T47D (cell line): ENCODE results near the gene OSBPL5.
A peak's percentile ranks its signal among the peaks of the same experiment; 100 is the strongest.

Experiments
- DNase-seq, 2 experiments: peaks; one replicate each; pipeline versions ENCODE4 v3.0.0 to v3.0.0-alpha.2; 2011 to 2012; ENCODE audit warnings: low read depth in 1 of 2, low spot score in 1 of 2
- JUND ChIP-seq: IDR thresholded peaks from 2 replicates; pipeline ENCODE4 v1.6.1; 2012; ENCODE audit warnings: low read depth
- in situ Hi-C: cut with HindIII; loops from 2 replicates; pipeline ENCODE4 v1.10.0; 2016; ENCODE audit warnings: low sequenced_read_pairs, low pct_unique_long_range_greater_than_20kb

Gene OSBPL5

GRCh38 chr11:3127706-3128355 lies 37.3 kb downstream of the OSBPL5 start:
- TF ChIP-seq JUND = no peak
- DNase-seq = no peak
- in situ Hi-C loops = no loop called here

- in situ Hi-C loops = no loop called here
- TF ChIP-seq JUND = no peak
These were observed 38.0 kb downstream of the OSBPL5 start for GRCh38 chr11:3126901-3127691.

GRCh38 chr11:3126207-3126865 lies 38.8 kb downstream of the OSBPL5 start:
- DNase-seq = peak in 1 of 2 experiments; percentile 87
- in situ Hi-C loops = no loop called here
- TF ChIP-seq JUND = no peak

More at GRCh38 chr11:3126901-3127691, 38.0 kb downstream of the OSBPL5 start:
- peak in 1 of 2 experiments; percentile 48 for DNase-seq

GRCh38 chr11:3124821-3125220 lies 40.3 kb downstream of the OSBPL5 start:
- no peak for TF ChIP-seq JUND
- no peak for DNase-seq
- in situ Hi-C loops = no loop called here

GRCh38 chr11:3123761-3124733 lies 41.1 kb downstream of the OSBPL5 start:
- no peak for TF ChIP-seq JUND
- DNase-seq = peak in 1 of 2 experiments; percentile 55

GRCh38 chr11:3123305-3123704 lies 41.8 kb downstream of the OSBPL5 start:
- in situ Hi-C loops = no loop called here
- TF ChIP-seq JUND = no peak
- no peak for DNase-seq

More at GRCh38 chr11:3123761-3124733, 41.1 kb downstream of the OSBPL5 start:
- in situ Hi-C loops = no loop called here

GRCh38 chr11:3122775-3123201 lies 42.3 kb downstream of the OSBPL5 start:
- in situ Hi-C loops = no loop called here
- TF ChIP-seq JUND = no peak
- DNase-seq = no peak

- in situ Hi-C loops = no loop called here
These were observed 43.0 kb downstream of the OSBPL5 start for GRCh38 chr11:3121931-3122774.

GRCh38 chr11:3121416-3121815 lies 43.7 kb downstream of the OSBPL5 start:
- in situ Hi-C loops = no loop called here
- no peak for TF ChIP-seq JUND

More at GRCh38 chr11:3121931-3122774, 43.0 kb downstream of the OSBPL5 start:
- no peak for DNase-seq
- no peak for TF ChIP-seq JUND

GRCh38 chr11:3120071-3120792 lies 44.9 kb downstream of the OSBPL5 start:
- in situ Hi-C loops = no loop called here
- TF ChIP-seq JUND = no peak
- no peak for DNase-seq

More at GRCh38 chr11:3121416-3121815, 43.7 kb downstream of the OSBPL5 start:
- no peak for DNase-seq
